BLaER1 treated with 17β-estradiol and CSF1 and Interleukin-3, amounts not matched to agents 10 nM and 100 nM (cell line): ENCODE results near the gene POSTN.

Experiments
- H3K27ac ChIP-seq, 11 experiments: shearing (Covaris generic); formaldehyde crosslinking; 2 replicates each; pipeline ENCODE4 v1.8.1; 2022
- H3K27me3 ChIP-seq, 11 experiments: shearing (Covaris generic); formaldehyde crosslinking; 2 replicates each; pipeline ENCODE4 v1.8.1; 2022
- H3K36me3 ChIP-seq, 11 experiments: shearing (Covaris generic); formaldehyde crosslinking; 2 replicates each; pipeline ENCODE4 v1.8.1; 2022
- H3K4me1 ChIP-seq, 10 experiments: shearing (Covaris generic); formaldehyde crosslinking; 2 replicates each; pipeline ENCODE4 v1.8.1; 2022
- H3K4me2 ChIP-seq, 11 experiments: shearing (Covaris generic); formaldehyde crosslinking; 2 replicates each; pipeline ENCODE4 v1.8.1; 2022
- H3K4me3 ChIP-seq, 10 experiments: shearing (Covaris generic); formaldehyde crosslinking; 2 replicates each; pipeline ENCODE4 v1.8.1; 2022
- H3K9ac ChIP-seq, 11 experiments: shearing (Covaris generic); formaldehyde crosslinking; 2 replicates each; pipeline ENCODE4 v1.8.1; 2022
- H3K9me3 ChIP-seq, 11 experiments: shearing (Covaris generic); formaldehyde crosslinking; replicated peaks in 1 of 11; 2 replicates each; pipeline ENCODE4 v1.8.1; 2022
- H4K20me1 ChIP-seq, 11 experiments: shearing (Covaris generic); formaldehyde crosslinking; 2 replicates each; pipeline ENCODE4 v1.8.1; 2022
- Cebpa-rat ChIP-seq, 11 experiments: shearing (Covaris generic); IDR thresholded peaks; 2 replicates each; pipeline ENCODE4 v1.8.1; 2022

The POSTN gene, protein sequence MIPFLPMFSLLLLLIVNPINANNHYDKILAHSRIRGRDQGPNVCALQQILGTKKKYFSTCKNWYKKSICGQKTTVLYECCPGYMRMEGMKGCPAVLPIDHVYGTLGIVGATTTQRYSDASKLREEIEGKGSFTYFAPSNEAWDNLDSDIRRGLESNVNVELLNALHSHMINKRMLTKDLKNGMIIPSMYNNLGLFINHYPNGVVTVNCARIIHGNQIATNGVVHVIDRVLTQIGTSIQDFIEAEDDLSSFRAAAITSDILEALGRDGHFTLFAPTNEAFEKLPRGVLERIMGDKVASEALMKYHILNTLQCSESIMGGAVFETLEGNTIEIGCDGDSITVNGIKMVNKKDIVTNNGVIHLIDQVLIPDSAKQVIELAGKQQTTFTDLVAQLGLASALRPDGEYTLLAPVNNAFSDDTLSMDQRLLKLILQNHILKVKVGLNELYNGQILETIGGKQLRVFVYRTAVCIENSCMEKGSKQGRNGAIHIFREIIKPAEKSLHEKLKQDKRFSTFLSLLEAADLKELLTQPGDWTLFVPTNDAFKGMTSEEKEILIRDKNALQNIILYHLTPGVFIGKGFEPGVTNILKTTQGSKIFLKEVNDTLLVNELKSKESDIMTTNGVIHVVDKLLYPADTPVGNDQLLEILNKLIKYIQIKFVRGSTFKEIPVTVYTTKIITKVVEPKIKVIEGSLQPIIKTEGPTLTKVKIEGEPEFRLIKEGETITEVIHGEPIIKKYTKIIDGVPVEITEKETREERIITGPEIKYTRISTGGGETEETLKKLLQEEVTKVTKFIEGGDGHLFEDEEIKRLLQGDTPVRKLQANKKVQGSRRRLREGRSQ

DNA sequence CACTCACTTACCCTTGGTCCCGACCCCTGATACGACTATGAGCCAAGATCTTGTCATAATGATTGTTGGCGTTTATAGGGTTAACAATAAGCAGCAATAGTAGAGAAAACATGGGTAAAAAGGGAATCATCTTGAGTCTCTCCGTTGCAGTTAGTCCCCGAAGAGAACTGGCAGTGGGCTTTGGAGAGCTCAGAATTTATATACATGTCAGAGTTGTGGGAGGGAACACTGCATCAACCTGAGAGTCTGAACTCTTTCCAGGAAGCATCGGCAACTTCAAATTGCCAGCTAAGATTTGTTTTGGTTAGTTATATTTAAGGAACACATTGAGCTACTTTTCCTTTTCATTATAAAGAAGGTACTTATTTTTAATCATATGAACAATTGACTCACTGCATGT, at the start of gene POSTN:
TSS of gene POSTN (minus strand) at position 172 of the 400 bp plus-strand sequence. CDS start at position 130, 42 bp downstream.
- Histone ChIP-seq H3K27ac (no peak within 1 kb of the TSS), H3K36me3 (no peaks in the 10 kb centered on the region), H3K4me2 (no peak within 1 kb of the TSS), H3K9me3 (no peaks in the 10 kb centered on the region), H3K9ac (no peak within 1 kb of the TSS), H3K4me3 (no peak within 1 kb of the TSS), H3K4me1 (peaks cover 0 to 6% (median 0%) of the 10 kb centered on the region in 10 experiments; a peak in 2 of 20 replicates), H3K27me3 (no peaks in the 10 kb centered on the region), H4K20me1 (no peaks in the 10 kb centered on the region)
- no peak for TF ChIP-seq Cebpa-rat (IDR thresholded peaks at IDR 0.05)

DNA sequence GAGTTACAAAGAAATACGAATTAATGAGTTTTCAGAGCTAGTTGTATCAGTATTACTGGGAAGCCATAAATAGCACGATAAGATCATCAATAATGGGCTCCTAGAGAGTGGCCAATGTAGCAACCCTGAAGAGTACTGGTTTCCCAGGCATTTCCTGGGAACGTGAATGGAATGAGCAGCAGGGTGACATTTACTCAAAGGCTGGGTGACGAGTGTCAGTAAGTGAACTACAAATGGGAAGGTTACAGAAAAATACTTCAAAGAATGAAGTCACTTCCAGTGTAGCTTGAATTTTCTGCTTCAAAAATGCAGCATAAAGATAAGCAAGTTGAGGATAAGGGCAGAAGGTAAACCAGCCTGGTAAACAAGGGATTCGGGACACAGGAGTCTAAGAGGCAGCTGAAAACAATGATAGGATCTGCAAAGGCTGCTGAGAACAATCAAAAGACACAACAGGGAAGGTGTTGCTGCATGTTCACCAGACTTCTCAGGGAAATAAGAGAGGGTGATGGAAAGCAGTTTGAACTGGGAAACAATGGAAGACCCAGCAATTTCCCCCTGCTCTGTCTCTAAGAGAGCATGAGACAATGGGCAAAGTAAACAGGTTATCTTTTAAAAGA, 48.6 kb upstream of the POSTN start:
- Histone ChIP-seq H3K27ac (no peak overlapping the region), H3K27me3 (no peaks in the 10 kb centered on the region), H4K20me1 (no peaks in the 10 kb centered on the region), H3K9ac (no peak overlapping the region), H3K36me3 (no peaks in the 10 kb centered on the region), H3K4me3 (no peak overlapping the region), H3K9me3 (no peaks in the 10 kb centered on the region), H3K4me1 (no peaks in the 10 kb centered on the region), H3K4me2 (no peak overlapping the region)
- no peak for TF ChIP-seq Cebpa-rat (IDR thresholded peaks at IDR 0.05)

DNA sequence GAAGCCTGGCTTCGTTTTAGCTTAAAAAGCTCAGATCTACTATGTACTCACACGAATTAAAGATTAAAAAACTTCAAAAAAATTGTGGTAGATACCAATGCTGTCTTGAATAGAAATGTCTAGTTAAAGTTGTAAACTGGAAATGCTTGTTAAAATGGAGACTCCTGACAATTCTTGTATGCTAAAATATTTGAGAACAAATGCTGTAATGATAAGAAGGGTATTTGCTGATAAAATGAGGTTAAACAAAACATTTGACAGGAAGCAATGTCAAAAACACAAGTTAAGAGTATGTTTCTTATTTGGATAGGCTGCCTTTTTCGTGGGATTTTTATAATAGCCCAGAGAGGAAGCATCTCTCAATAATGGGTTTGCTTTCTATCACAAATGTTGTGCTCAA, 48.0 kb upstream of the POSTN start:
- Histone ChIP-seq H3K27ac (no peak overlapping the region), H3K4me3 (no peak overlapping the region), H3K36me3 (no peaks in the 10 kb centered on the region), H3K4me1 (no peaks in the 10 kb centered on the region), H3K4me2 (no peak overlapping the region), H3K9me3 (no peaks in the 10 kb centered on the region), H4K20me1 (no peaks in the 10 kb centered on the region), H3K9ac (no peak overlapping the region), H3K27me3 (no peaks in the 10 kb centered on the region)
- no peak for TF ChIP-seq Cebpa-rat (IDR thresholded peaks at IDR 0.05)

DNA sequence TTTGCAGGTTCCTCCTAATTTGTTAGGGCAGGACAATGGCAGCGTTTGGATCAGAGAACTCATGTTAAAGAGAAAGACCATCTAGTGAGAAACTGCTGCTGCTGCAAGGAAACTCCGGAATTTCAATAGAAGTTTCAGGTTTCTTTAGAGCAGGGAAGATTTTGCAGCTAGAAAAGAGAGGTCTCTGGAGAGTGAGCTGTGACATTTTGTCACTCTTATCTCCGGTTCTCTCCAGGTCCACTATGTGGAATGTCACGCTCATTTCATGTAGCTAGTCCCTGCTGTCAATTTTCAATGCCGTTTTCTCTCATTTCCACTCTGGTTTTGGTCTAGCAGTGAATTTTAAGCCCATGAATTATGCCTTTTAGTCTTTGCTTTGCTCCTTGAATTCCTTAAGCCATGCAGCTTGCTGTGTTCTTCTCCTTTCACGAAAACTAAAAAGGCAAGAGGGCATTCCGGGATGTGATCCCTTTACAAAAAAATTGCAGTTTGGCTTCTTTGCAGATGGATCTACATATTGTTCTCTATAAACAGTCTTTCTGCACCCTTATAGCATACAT, 46.7 kb upstream of the POSTN start:
- H3K9ac ChIP-seq = no peak overlapping the region
- no peaks in the 10 kb centered on the region for H3K4me1 ChIP-seq
- H3K9me3 ChIP-seq = no peaks in the 10 kb centered on the region
- H4K20me1 ChIP-seq = no peaks in the 10 kb centered on the region
- TF ChIP-seq Cebpa-rat (IDR thresholded peaks at IDR 0.05) = no peak
- H3K27ac ChIP-seq = no peak overlapping the region
- H3K27me3 ChIP-seq = no peaks in the 10 kb centered on the region
- no peaks in the 10 kb centered on the region for H3K36me3 ChIP-seq
- no peak overlapping the region for H3K4me2 ChIP-seq
- H3K4me3 ChIP-seq = no peak overlapping the region

DNA sequence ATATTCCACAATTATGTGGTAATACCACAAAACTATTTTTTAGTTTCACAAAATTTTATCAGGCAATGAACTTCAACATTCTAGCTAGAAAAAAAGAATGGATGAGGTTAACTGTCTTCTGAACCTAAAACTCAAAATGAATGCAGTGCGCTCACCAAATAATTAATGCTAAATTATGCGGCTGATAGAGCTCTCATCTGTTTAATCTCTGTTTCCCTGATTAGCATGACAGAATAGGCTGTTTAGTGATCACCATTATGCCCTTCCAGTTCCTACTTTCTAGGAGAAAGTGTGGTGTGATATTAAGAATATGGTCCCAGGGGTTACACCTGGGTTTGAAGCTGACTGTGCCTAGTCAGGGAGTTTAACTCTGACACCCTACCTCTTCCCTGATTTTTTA, 42.8 kb upstream of the POSTN start:
- Histone ChIP-seq H3K27ac (no peak overlapping the region), H3K27me3 (no peaks in the 10 kb centered on the region), H3K36me3 (no peaks in the 10 kb centered on the region), H3K9ac (no peak overlapping the region), H3K9me3 (no peaks in the 10 kb centered on the region), H3K4me2 (no peak overlapping the region), H4K20me1 (no peaks in the 10 kb centered on the region), H3K4me3 (no peak overlapping the region), H3K4me1 (no peaks in the 10 kb centered on the region)
- no peak for TF ChIP-seq Cebpa-rat (IDR thresholded peaks at IDR 0.05)

DNA sequence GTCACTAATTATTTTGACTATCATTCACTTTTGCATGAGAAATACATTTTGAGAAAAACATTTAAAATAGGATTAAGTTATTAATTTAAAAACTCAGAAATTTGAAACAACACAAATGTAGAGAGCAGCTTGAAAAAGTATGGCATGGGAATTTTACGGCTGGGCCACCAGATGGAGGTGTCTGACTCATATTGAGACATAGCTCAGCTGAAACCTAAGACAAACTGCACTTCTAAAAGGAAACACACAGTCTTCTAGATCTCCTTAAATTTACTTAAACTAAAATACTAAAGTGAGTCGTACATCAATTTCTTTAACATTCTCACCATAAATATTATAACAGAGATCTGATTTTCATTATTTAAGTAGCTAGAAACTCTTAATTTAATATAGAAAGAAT, 41.9 kb upstream of the POSTN start:
- no peaks in the 10 kb centered on the region for H4K20me1 ChIP-seq
- no peak for TF ChIP-seq Cebpa-rat (IDR thresholded peaks at IDR 0.05)
- H3K27ac ChIP-seq = no peak overlapping the region
- H3K36me3 ChIP-seq = no peaks in the 10 kb centered on the region
- H3K4me3 ChIP-seq = no peak overlapping the region
- H3K9ac ChIP-seq = no peak overlapping the region
- no peak overlapping the region for H3K4me2 ChIP-seq
- H3K9me3 ChIP-seq = no peaks in the 10 kb centered on the region
- H3K27me3 ChIP-seq = no peaks in the 10 kb centered on the region
- H3K4me1 ChIP-seq = no peaks in the 10 kb centered on the region

DNA sequence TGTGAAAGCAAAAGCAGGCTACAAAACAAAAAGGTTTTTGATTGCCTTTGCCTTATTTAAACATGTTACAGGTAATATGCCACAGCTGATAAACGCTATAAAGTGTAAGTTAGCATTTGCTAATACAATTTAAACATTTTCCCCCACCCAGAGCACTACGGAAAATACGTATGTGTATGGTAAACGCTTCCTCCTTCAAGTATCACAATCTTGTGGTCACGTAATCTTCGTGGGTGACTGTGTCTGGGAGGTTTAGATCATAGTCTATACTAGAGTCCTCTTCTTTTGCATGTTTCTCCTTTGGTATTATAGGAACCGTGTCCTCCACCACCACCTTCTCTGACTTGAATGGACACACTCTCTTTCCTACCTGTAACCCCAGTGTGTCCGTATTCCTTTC, 38.1 kb upstream of the POSTN start:
- no peak for TF ChIP-seq Cebpa-rat (IDR thresholded peaks at IDR 0.05)
- H3K27ac ChIP-seq = no peak overlapping the region
- no peaks in the 10 kb centered on the region for H3K9me3 ChIP-seq
- H3K27me3 ChIP-seq = no peaks in the 10 kb centered on the region
- no peaks in the 10 kb centered on the region for H4K20me1 ChIP-seq
- H3K4me2 ChIP-seq = no peak overlapping the region
- H3K36me3 ChIP-seq = no peaks in the 10 kb centered on the region
- no peaks in the 10 kb centered on the region for H3K4me1 ChIP-seq
- no peak overlapping the region for H3K9ac ChIP-seq
- H3K4me3 ChIP-seq = no peak overlapping the region

DNA sequence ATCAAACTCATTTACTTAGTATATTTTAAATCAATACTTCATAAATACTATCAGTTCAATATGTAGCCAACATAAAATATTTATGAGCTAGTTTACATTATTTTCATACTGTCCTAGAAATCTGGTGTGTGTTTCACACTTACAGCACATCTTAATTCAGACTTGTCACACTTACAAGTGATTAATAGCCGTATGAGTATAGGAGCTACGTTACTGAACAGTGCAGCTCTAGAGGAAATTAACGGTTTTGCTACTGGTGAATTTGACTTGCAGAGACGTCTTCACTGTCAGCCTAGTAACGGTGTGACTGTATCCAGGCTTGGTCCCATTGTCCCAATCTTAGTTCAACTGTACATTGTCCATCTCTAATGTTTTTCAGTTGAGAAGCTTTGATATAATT, 33.7 kb upstream of the POSTN start:
- no peak overlapping the region for H3K9ac ChIP-seq
- TF ChIP-seq Cebpa-rat (IDR thresholded peaks at IDR 0.05) = no peak
- peaks cover 0 to 10% (median 0%) of the 10 kb centered on the region in 11 experiments; a peak in 5 of 22 replicates for H3K9me3 ChIP-seq

DNA sequence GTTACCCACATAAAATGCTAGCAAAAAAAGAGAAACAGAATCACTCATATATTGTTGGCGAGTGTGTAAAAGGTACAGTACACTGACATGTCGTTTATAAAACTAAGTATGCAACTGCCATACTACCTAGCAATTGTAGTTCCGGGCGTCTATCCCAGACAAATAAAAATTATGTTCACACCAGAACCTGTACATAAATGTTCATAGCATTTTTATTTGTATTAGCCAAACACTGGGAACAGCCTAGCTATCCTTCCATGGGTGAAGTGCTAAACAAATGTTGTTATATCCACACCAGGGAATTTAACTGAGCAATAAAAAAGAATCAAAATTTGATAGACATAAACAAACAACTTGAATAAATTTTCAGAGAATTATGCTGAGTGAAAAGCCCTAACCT, 28.9 kb upstream of the POSTN start:
- H3K4me3 ChIP-seq = no peak overlapping the region
- H3K9me3 ChIP-seq = peaks cover 0 to 10% (median 0%) of the 10 kb centered on the region in 11 experiments; a peak in 5 of 22 replicates
- no peaks in the 10 kb centered on the region for H4K20me1 ChIP-seq
- no peak overlapping the region for H3K9ac ChIP-seq
- no peaks in the 10 kb centered on the region for H3K27me3 ChIP-seq
- H3K27ac ChIP-seq = no peak overlapping the region
- TF ChIP-seq Cebpa-rat (IDR thresholded peaks at IDR 0.05) = no peak
- H3K4me2 ChIP-seq = no peak overlapping the region
- no peaks in the 10 kb centered on the region for H3K36me3 ChIP-seq
- no peaks in the 10 kb centered on the region for H3K4me1 ChIP-seq

More for the DNA sequence above, 33.7 kb upstream of the POSTN start:
- H3K27me3 ChIP-seq = no peaks in the 10 kb centered on the region
- H3K4me1 ChIP-seq = no peaks in the 10 kb centered on the region
- no peak overlapping the region for H3K27ac ChIP-seq
- no peaks in the 10 kb centered on the region for H4K20me1 ChIP-seq
- no peak overlapping the region for H3K4me3 ChIP-seq
- H3K4me2 ChIP-seq = no peak overlapping the region
- H3K36me3 ChIP-seq = no peaks in the 10 kb centered on the region
